NB4 (cell line): ENCODE results near the gene ZER1.

Experiments used
- DNase-seq: peaks from one replicate; pipeline ENCODE4 v3.0.0; 2010; ENCODE audit warnings: low read depth
- H3K4me3 ChIP-seq: one replicate; pipeline ENCODE4 v1.5.1; 2011; ENCODE audit warnings: mild to moderate bottlenecking, low read depth, low read length, moderate library complexity
- CTCF ChIP-seq: IDR thresholded peaks from one replicate; pipeline ENCODE4 v1.5.1; 2012; ENCODE audit warnings: low read depth, low read length
- MAX ChIP-seq: IDR thresholded peaks from 2 replicates; pipeline ENCODE4 v1.6.1; 2011; ENCODE audit warnings: low read depth, low read length
- MYC ChIP-seq: IDR thresholded peaks from 2 replicates; pipeline ENCODE4 v1.6.1; 2011; ENCODE audit warnings: low read depth, low read length
- POLR2A ChIP-seq: IDR thresholded peaks from 2 replicates; pipeline ENCODE4 v1.6.1; 2011; ENCODE audit warnings: mild to moderate bottlenecking; ENCODE audit not compliant: insufficient read length; ENCODE audit errors: extremely low read depth

ZER1 gene

DNA sequence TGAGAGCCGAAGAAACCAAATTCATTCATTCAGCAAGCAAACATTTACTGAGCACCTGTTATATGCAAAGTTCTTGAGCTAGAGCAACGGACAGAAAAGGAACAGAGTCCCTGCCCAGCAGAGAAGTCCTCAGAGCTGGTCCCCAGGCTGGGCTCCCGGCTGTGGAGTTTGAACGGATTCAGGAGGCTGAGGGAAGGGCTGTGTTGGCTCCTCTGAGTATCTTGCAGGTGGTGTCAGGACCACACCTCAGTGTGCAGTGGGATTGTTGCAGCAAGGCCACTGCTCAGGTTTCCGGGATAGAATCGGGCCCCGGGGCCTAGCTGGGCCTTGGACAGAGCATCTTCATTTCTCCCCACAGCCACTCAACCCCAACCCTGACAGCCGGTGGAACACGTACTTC lies 20.4 kb upstream of the ZER1 start:
- H3K4me3 ChIP-seq, result no peak overlapping the region
- TF ChIP-seq MAX (no peak), MYC (no peak), CTCF (no peak), POLR2A (no peak)
- no peak for DNase-seq

GRCh38 chr9:128790536-128790935 lies 18.8 kb upstream of the ZER1 start:
- H3K4me3 ChIP-seq, result no peak overlapping the region
- no peak for DNase-seq
- TF ChIP-seq POLR2A, result no peak

DNA sequence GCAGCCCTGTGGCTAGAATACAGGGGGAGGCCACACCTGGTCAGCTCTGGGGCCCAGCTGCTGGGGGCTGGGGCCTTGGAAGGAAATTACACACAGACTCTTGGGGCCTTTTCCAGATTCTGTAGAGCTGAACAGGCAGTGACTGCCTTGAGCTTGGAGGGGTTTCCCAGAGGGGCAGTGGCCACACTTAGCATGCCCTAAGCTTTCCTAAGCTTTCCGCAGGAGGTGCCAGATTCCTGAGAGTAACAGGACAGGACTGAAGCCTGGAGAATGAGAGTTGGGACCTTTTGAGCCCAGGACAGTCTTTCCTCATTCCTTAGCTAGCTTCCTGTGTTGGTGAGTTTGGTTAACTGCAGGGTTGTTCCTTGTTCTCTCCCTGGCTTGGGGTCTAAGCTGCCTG lies 16.7 kb upstream of the ZER1 start:
- H3K4me3 ChIP-seq, result peak overlapping the region; percentile 93
- TF ChIP-seq CTCF (no peak), MAX (no peak), POLR2A (no peak), MYC (no peak)
- no peak for DNase-seq

DNA sequence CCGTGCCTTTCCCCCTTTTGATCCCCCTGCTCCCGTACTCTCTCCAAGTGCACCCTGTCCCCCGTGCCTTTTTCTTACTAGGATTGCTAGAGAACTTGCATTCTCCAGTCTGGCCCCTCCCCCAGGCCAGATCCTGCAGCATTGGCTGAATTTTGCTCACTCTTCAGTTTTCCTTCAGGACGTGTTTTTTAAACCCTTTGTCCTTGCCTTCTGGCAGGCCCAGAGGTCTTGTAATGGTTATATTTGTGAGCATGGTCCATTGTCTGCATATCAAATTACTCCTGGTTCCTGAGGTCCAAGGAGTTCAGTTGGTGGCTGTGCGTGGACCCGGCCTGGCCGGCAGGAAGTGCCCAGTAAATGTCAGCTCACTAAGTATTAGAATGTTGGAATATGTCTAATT lies 15.9 kb upstream of the ZER1 start:
- peak; percentile 25 for DNase-seq
- no peak for TF ChIP-seq MAX
- no peak for TF ChIP-seq POLR2A
- no peak for TF ChIP-seq MYC
- TF ChIP-seq CTCF, result no peak
- H3K4me3 ChIP-seq, result peak overlapping the region; percentile 93

DNA sequence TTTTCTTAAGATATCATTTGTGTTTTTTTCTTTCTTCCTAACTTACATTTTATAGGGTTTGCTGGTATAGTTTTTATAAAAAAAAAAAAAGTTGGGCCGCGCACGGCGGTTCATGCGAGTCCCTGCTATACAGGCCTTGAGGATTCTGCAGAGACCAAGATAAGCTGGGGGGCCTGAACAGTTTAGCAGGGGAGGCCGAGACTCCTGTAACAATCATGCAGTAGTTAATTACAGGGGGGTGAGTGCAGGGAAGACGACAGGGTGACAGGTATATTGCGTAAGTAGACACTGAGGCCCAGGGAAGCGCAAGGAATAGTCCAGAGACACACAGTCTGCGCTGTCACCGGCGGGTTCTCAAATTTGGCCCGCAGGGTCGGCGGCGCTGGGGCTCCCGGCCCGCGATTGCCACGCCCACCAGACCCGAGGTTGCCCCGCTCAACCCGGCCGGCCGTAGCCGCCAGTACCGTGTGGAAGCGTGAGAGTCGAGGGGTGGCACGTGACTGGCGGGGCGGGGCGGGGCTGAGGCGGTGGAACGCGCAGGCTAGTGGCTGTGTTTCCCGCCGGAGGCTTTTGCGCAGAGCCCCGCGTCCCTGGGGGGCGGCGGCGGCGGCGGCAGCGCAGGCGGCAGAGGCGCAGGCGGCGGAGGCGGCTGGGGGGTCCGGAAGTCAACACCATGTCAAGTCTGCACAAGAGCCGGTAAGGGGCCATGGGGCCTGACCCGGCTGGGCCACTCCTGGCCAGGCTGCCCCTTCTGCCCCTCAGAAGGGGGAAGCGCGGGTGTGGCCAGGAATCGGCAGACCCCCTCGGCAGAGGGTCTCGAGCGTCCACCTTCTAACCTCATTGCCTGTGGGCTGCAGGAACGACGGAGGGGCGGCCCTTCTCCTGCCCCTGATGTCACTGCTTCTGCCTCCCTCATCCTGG lies 15.2 kb upstream of the ZER1 start, which contains the start of gene TBC1D13:
TSS of gene TBC1D13 (plus strand) at position 573 of the 921 bp plus-strand sequence. CDS start at position 674, 101 bp downstream.
- peak within 1 kb of the TSS; percentile 93 for H3K4me3 ChIP-seq
- peak; percentile 94 for DNase-seq
- TF ChIP-seq CTCF (no peak), MYC (peak; percentile 83), MAX (peak; percentile 94), POLR2A (peak; percentile 38)

GRCh38 chr9:128785427-128785826 lies 13.7 kb upstream of the ZER1 start:
- TF ChIP-seq CTCF (no peak), MYC (no peak), POLR2A (no peak)
- no peak for DNase-seq
- no peak overlapping the region for H3K4me3 ChIP-seq
